DMS 273 (cell line): Measurements from ENCODE around the gene GNB1L.

Experiments used
- DNase-seq: peaks from one replicate; lab custom pipeline; 2025; ENCODE audit not compliant: unreplicated experiment; lab: John Stamatoyannopoulos, UW

Gene GNB1L

GRCh38 chr22:19826619-19826950, 28.1 kb downstream of the GNB1L start:
- DNase-seq: no peak

GRCh38 chr22:19825904-19826618, 28.6 kb downstream of the GNB1L start:
- no peak for DNase-seq

- DNase-seq: no peak
Observed at GRCh38 chr22:19824926-19825339, 29.7 kb downstream of the GNB1L start.

- DNase-seq: no peak
Observed at GRCh38 chr22:19824212-19824925, 30.3 kb downstream of the GNB1L start.

GRCh38 chr22:19823902-19824211, 30.8 kb downstream of the GNB1L start:
- no peak for DNase-seq

- DNase-seq: no peak
Observed at GRCh38 chr22:19823191-19823901, 31.3 kb downstream of the GNB1L start.

GRCh38 chr22:19822301-19823117, 32.2 kb downstream of the GNB1L start:
- DNase-seq: no peak

- DNase-seq: no peak
Observed at GRCh38 chr22:19821523-19822300, 33.0 kb downstream of the GNB1L start.

GRCh38 chr22:19820880-19821522, 33.7 kb downstream of the GNB1L start:
- no peak for DNase-seq

- no peak for DNase-seq
Observed at GRCh38 chr22:19819911-19820879, 34.5 kb downstream of the GNB1L start.

- DNase-seq: no peak
Observed at GRCh38 chr22:19819208-19819910, 35.3 kb downstream of the GNB1L start.

- DNase-seq: no peak
Observed at GRCh38 chr22:19818324-19819207, 36.1 kb downstream of the GNB1L start.

- DNase-seq: no peak
Observed at GRCh38 chr22:19816372-19817119, 38.1 kb downstream of the GNB1L start.

- DNase-seq: no peak
Observed at GRCh38 chr22:19815823-19816290, 38.8 kb downstream of the GNB1L start.

GRCh38 chr22:19815093-19815822, 39.4 kb downstream of the GNB1L start:
- no peak for DNase-seq

- no peak for DNase-seq
Observed at GRCh38 chr22:19814428-19814827, 40.2 kb downstream of the GNB1L start.
